ENCODE results near the gene SNRPD1. TPM values are rescaled to one million over a fixed set of nuclear protein-coding genes. Genes with fewer than 3 reads are reported as not detected.

Gene SNRPD1
- 386 and 391 TPM in 2 replicates for polyA plus RNA-seq

GRCh38 chr18:21612125-21613039 lies at the start of gene SNRPD1:
SNRPD1 (plus strand) TSS chr18:21612314; CDS start chr18:21612430, 116 bp downstream.

GRCh38 chr18:21600526-21601410 lies 11.3 kb upstream of the SNRPD1 start, which contains the start of gene ESCO1:
ESCO1 (minus strand) TSS chr18:21600704; CDS start chr18:21574843, 25,861 bp downstream.

Other genes with a start within 250 kb of the SNRPD1 start
- gene ESCO1, start 11.6 kb upstream of the SNRPD1 start, polyA plus RNA-seq = 17.2 and 21.7 TPM in 2 replicates
- 98.1 and 124 TPM in 2 replicates for gene ABHD3, start 92.5 kb downstream of the SNRPD1 start, polyA plus RNA-seq
- 9.7 and 11.0 TPM in 2 replicates for gene MIB1, start 128.5 kb downstream of the SNRPD1 start, polyA plus RNA-seq

Measured in Purkinje cell (primary cell).